H1 (cell line): Measurements from ENCODE around the gene MPP2. TPM values are rescaled to one million over a fixed set of nuclear protein-coding genes. Genes with fewer than 3 reads are reported as not detected.

Source experiments
- ASH2L ChIP-seq: fragments of 200-600, 300-600 bp; sonication (generic); IDR thresholded peaks from one replicate; pipeline ENCODE4 v1.7.1; 2017; ENCODE audit warnings: low read length
- CHD7 ChIP-seq: fragments of 300-600 bp; sonication (generic); IDR thresholded peaks from 2 replicates; pipeline ENCODE4 v1.7.1; 2012; ENCODE audit warnings: low read length, moderate library complexity, mild to moderate bottlenecking, inconsistent platforms; ENCODE audit not compliant: insufficient replicate concordance
- JUND ChIP-seq: IDR thresholded peaks from 2 replicates; pipeline ENCODE4 v1.6.1; 2011; ENCODE audit warnings: mild to moderate bottlenecking, improper control_type of control experiment, low read length
- NANOG ChIP-seq: IDR thresholded peaks from 2 replicates; pipeline ENCODE4 v1.6.1; 2011; ENCODE audit warnings: low read length, low read depth, mild to moderate bottlenecking, inconsistent platforms; ENCODE audit not compliant: insufficient read depth, poor library complexity, severe bottlenecking
- POLR2AphosphoS5 ChIP-seq: IDR thresholded peaks from 2 replicates; pipeline ENCODE4 v1.6.1; 2011; ENCODE audit warnings: low read depth, low read length
- RAD21 ChIP-seq, 2 experiments: IDR thresholded peaks in 1 of 2; conservative IDR thresholded peaks in 1 of 2; 2 replicates each; pipeline ENCODE4 v1.6.1; 2011; ENCODE audit warnings: low read depth in 2 of 2, low read length in 2 of 2, improper control_type of control experiment in 1 of 2, inconsistent platforms in 1 of 2, mild to moderate bottlenecking in 1 of 2, moderate library complexity in 1 of 2
- RBBP5 ChIP-seq: IDR thresholded peaks from 2 replicates; pipeline ENCODE4 v1.7.1; 2012; ENCODE audit warnings: low read depth, mild to moderate bottlenecking, inconsistent platforms, low read length, moderate library complexity, borderline replicate concordance
- RNF2 ChIP-seq: fragments of 200-900, 300-1000 bp; sonication (generic); IDR thresholded peaks from 2 replicates; pipeline ENCODE4 v1.7.1; 2016; ENCODE audit warnings: borderline replicate concordance, low read depth, mild to moderate bottlenecking, antibody characterized with exemption, low read length; ENCODE audit not compliant: poor library complexity, severe bottlenecking; ENCODE audit errors: missing control alignments
- polyA plus RNA-seq, 7 experiments: library from polyadenylated mRNA; depleted of rRNA in 3 of 7; stranded (reverse) in 5 of 7; unstranded in 2 of 7; fragments of >200 nt in 5 of 7; fragments of 200-250 nt in 2 of 7; gene quantifications; 1 replicate in 5 of 7; 2 replicates in 1 of 7; 4 replicates in 1 of 7; pipeline versions ENCODE4 v1.2.1 to v1.2.3, GENCODE V29; 2011 to 2013; ENCODE audit warnings: missing spikeins in 2 of 7, mixed read lengths in 2 of 7
- total RNA-seq: library from RNA; stranded (reverse); fragmentation: NEBNext Ultra II Directional; extraction: Animal tissue kit (Norgen Biotek cat#: 25700); gene quantifications from 2 replicates; pipeline ENCODE4 v1.2.1, GENCODE V29; 2021
- TF ChIP-seq, protein P1 (sequence below): IDR thresholded peaks from 2 replicates; pipeline ENCODE4 v1.6.1; 2011; ENCODE audit warnings: low read depth, mild to moderate bottlenecking, low read length; ENCODE audit not compliant: insufficient read depth

The MPP2 gene
- total and polyA plus RNA-seq, 2 of the 8 experiments (the other 6 are each of a cell fraction or from before 2014, with no cell fraction given) = 30.9 to 34.1 TPM

DNA sequence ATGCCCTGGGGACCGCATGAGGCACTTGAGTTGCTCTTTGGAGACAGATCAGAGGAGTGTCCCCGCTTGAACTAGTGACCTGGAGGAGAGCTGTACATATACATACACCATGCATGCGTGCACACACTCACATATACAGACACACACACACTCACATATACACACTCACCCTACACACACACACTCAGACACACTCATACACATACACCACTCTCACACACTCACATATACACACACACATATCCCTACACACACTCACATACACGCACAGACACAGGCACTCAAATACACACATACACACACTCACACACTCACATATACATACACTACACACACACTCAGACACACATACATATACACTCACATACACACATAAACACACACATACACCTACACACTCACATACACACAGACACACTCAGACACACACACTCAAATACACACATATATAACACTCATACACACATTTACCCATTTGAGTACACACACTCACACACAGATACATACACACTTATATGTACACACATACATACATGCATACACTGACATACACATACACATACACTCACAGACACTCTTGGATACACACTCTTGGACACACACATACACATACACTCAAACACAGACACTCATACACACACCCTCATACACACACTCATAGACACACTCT, 5.4 kb upstream of the MPP2 start (continued):
- TF ChIP-seq CHD7 = no peak
- no peak for TF ChIP-seq NANOG
- TF ChIP-seq POLR2AphosphoS5 = no peak
- TF ChIP-seq, protein P1, sequence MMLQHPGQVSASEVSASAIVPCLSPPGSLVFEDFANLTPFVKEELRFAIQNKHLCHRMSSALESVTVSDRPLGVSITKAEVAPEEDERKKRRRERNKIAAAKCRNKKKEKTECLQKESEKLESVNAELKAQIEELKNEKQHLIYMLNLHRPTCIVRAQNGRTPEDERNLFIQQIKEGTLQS = no peak
- TF ChIP-seq RBBP5 = no peak
- TF ChIP-seq JUND = no peak
- TF ChIP-seq RAD21 (IDR thresholded peaks at IDR 0.05 in 1 of 2, conservative IDR thresholded peaks at IDR 0.05 in 1 of 2; ENCODE audit: low read depth in 2 of 2, low read length in 2 of 2) = no peak
- no peak for TF ChIP-seq ASH2L
- no peak for TF ChIP-seq RNF2
